IMR-90 (cell line): ENCODE measurements around the gene CYP21A2. TPM values are rescaled to one million over a fixed set of nuclear protein-coding genes. Genes with fewer than 3 reads are reported as not detected.
"Not testable (repeated sequence)": the region's sequence is repeated elsewhere in the genome, so short reads cannot be mapped to it uniquely, and the experiment has no call there.

Source experiments
- ATAC-seq: fragments of 200-7000 bp; cut with Tn5 transposase; 2 replicates; pipeline ENCODE4 v1.9.1; 2020; ENCODE audit warnings: low read depth, mild to moderate bottlenecking, moderate library complexity
- BruUV-seq: library from RNA; stranded (reverse); fragments of 400-500 nt; replicated peaks from 2 replicates; lab custom pipeline; 2021; lab: Mats Ljungman, UMichigan
- CTCF ChIA-PET: fragments of 300-600 bp; formaldehyde crosslinking; extraction: SDS; loops from one replicate; lab custom pipeline; 2021; ENCODE audit warnings: antibody characterized with exemption; lab: Yijun Ruan, JAX
- POLR2A ChIA-PET: fragments of 300-600 bp; sonication (Branson Sonifier 250); formaldehyde crosslinking; loops from one replicate; lab custom pipeline; 2022; ENCODE audit warnings: antibody characterized with exemption; ENCODE audit not compliant: unreplicated experiment; lab: Charles Lee
- DNase-seq: peaks from one replicate; pipeline ENCODE4 v3.0.0; 2013
- H2AFZ ChIP-seq: replicated peaks from 2 replicates; pipeline ENCODE3; 2013; ENCODE audit warnings: low read length, mild to moderate bottlenecking; ENCODE audit not compliant: poor library complexity
- H2AK5ac ChIP-seq: 2 replicates; pipeline ENCODE4 v1.6.1; 2013; ENCODE audit warnings: low read depth, low read length, inconsistent platforms
- H2AK9ac ChIP-seq: replicated peaks from 2 replicates; pipeline ENCODE3; 2013; ENCODE audit warnings: mild to moderate bottlenecking, low read depth, low read length, moderate library complexity; ENCODE audit not compliant: poor library complexity
- H2BK120ac ChIP-seq: 2 replicates; pipeline ENCODE4 v1.6.1; 2013; ENCODE audit warnings: low read depth, low read length, inconsistent platforms
- H2BK15ac ChIP-seq: 3 replicates; pipeline ENCODE4 v1.6.1; 2013; ENCODE audit warnings: low read depth, low read length, inconsistent platforms
- H2BK20ac ChIP-seq: 2 replicates; pipeline ENCODE4 v1.6.1; 2013; ENCODE audit warnings: low read depth, mild to moderate bottlenecking, inconsistent platforms, low read length, moderate library complexity
- H2BK5ac ChIP-seq: 2 replicates; pipeline ENCODE4 v1.6.1; 2013; ENCODE audit warnings: mild to moderate bottlenecking, low read depth, low read length, inconsistent platforms; ENCODE audit not compliant: poor library complexity, severe bottlenecking
- H3K14ac ChIP-seq: replicated peaks from 2 replicates; pipeline ENCODE4 v1.6.1; 2013; ENCODE audit warnings: low read depth, low read length, inconsistent platforms
- H3K18ac ChIP-seq: 2 replicates; pipeline ENCODE4 v1.6.1; 2013; ENCODE audit warnings: low read depth, low read length, control low read depth
- H3K23ac ChIP-seq: 2 replicates; pipeline ENCODE4 v1.6.1; 2013; ENCODE audit warnings: low read depth, low read length, inconsistent platforms
- H3K27ac ChIP-seq: 2 replicates; pipeline ENCODE4 v1.5.1; 2013; ENCODE audit warnings: mild to moderate bottlenecking, control low read depth, low read length; ENCODE audit not compliant: insufficient read depth
- H3K27me3 ChIP-seq: 2 replicates; pipeline ENCODE4 v1.6.1; 2013; ENCODE audit warnings: low read length; ENCODE audit not compliant: control insufficient read depth, insufficient read depth
- H3K36me3 ChIP-seq: 2 replicates; pipeline ENCODE4 v1.6.1; 2013; ENCODE audit warnings: low read length, mixed read lengths; ENCODE audit not compliant: control insufficient read depth, insufficient read depth
- H3K4ac ChIP-seq: 2 replicates; pipeline ENCODE4 v1.6.1; 2013; ENCODE audit warnings: low read depth, low read length, inconsistent platforms
- H3K4me1 ChIP-seq: 2 replicates; pipeline ENCODE4 v1.6.1; 2013; ENCODE audit warnings: low read length, mixed read lengths; ENCODE audit not compliant: control insufficient read depth, insufficient read depth
- H3K4me2 ChIP-seq: 2 replicates; pipeline ENCODE4 v1.6.1; 2013; ENCODE audit warnings: low read depth, mild to moderate bottlenecking, control low read depth, low read length, moderate library complexity
- H3K4me3 ChIP-seq: 2 replicates; pipeline ENCODE4 v1.5.1; 2013; ENCODE audit warnings: low read depth, mild to moderate bottlenecking, control low read depth, low read length, moderate library complexity; ENCODE audit not compliant: insufficient read depth
- H3K56ac ChIP-seq: 2 replicates; pipeline ENCODE4 v1.6.1; 2013; ENCODE audit warnings: low read length, inconsistent platforms; ENCODE audit not compliant: insufficient read depth; ENCODE audit errors: extremely low read depth
- H3K79me1 ChIP-seq, 2 experiments: 2 replicates each; pipeline ENCODE4 v1.6.1; 2013; ENCODE audit warnings: low read length in 2 of 2, inconsistent platforms in 1 of 2, low read depth in 1 of 2
- H3K9ac ChIP-seq: 2 replicates; pipeline ENCODE4 v1.6.1; 2013; ENCODE audit warnings: low read depth, low read length, control low read depth
- H3K9me1 ChIP-seq: 2 replicates; pipeline ENCODE4 v1.6.1; 2013; ENCODE audit warnings: low read length, inconsistent platforms; ENCODE audit not compliant: insufficient read depth
- H3K9me3 ChIP-seq: 2 replicates; pipeline ENCODE4 v1.6.1; 2013; ENCODE audit warnings: low read length; ENCODE audit not compliant: control insufficient read depth, insufficient read depth
- H4K20me1 ChIP-seq: 2 replicates; pipeline ENCODE4 v1.6.1; 2013; ENCODE audit warnings: low read length, inconsistent platforms; ENCODE audit not compliant: insufficient read depth
- H4K5ac ChIP-seq: 2 replicates; pipeline ENCODE4 v1.6.1; 2013; ENCODE audit warnings: mild to moderate bottlenecking, low read depth, low read length, control low read depth
- H4K8ac ChIP-seq, 2 experiments: 2 replicates each; pipeline ENCODE4 v1.6.1; 2013; ENCODE audit warnings: low read depth in 2 of 2, low read length in 2 of 2, control low read depth in 1 of 2, inconsistent platforms in 1 of 2
- H4K91ac ChIP-seq: 2 replicates; pipeline ENCODE4 v1.6.1; 2013; ENCODE audit warnings: low read depth, low read length, inconsistent platforms; ENCODE audit not compliant: insufficient read depth
- WGBS, 2 experiments: methylation state at CpG; one replicate each; pipeline versions ENCODE4 v1.1.5 to v1.1.7; 2013; ENCODE audit warnings: missing lambda C conversion rate in 2 of 2; ENCODE audit not compliant: insufficient read length in 1 of 2; ENCODE audit errors: extremely low coverage in 2 of 2; 5-methylcytosine and 5-hydroxymethylcytosine counted together
- dilution Hi-C: fragments of 300-500 bp; cut with HindIII; formaldehyde crosslinking; loops from one replicate; pipeline ENCODE4 v1.14.3; 2018; ENCODE audit warnings: low sequenced_read_pairs; ENCODE audit not compliant: unreplicated experiment
- in situ Hi-C: fragments of 300-500 bp; cut with MboI; formaldehyde crosslinking; loops from 3 replicates; pipeline ENCODE4 v1.14.3; 2019; ENCODE audit warnings: low sequenced_read_pairs, inconsistent platforms, mixed read lengths
- intact Hi-C: fragments of 100-400 bp; cut with micrococcal nuclease; formaldehyde crosslinking; loops from 2 replicates; pipeline ENCODE4 v1.10.0; 2022
- polyA plus RNA-seq, 3 experiments: library from polyadenylated mRNA; depleted of rRNA; stranded (reverse); fragments of >200 nt; gene quantifications; 2 replicates each; pipeline ENCODE4 v1.2.3, GENCODE V29; 2012; ENCODE audit warnings: low replicate concordance in 1 of 3
- total RNA-seq: library from RNA; depleted of rRNA; stranded (reverse); fragments of >200 nt; gene quantifications from 2 replicates; pipeline ENCODE4 v1.2.3, GENCODE V29; 2012

CYP21A2 gene
- total and polyA plus RNA-seq, 2 of the 4 experiments (the other 2 are of a cell fraction): 0.03 TPM; not detected in 1

GRCh38 chr6:32004393-32004792 is 33.8 kb upstream of the CYP21A2 start:
- no CpG with 5 or more reads among the region's 4 CpGs for whole genome bisulfite sequencing, 2 experiments
- H3K4me2 ChIP-seq, DNase-seq, in situ Hi-C loops, H2BK20ac ChIP-seq, H3K9ac ChIP-seq, ATAC-seq, H2AFZ ChIP-seq, H3K4me1 ChIP-seq, H3K4ac ChIP-seq, H4K8ac ChIP-seq, H3K79me1 ChIP-seq, H3K23ac ChIP-seq, H3K27ac ChIP-seq, H2BK120ac ChIP-seq, POLR2A ChIA-PET, H4K20me1 ChIP-seq, H3K36me3 ChIP-seq, H2AK9ac ChIP-seq, H3K4me3 ChIP-seq, H3K56ac ChIP-seq, H3K27me3 ChIP-seq, H2AK5ac ChIP-seq, H3K9me1 ChIP-seq, H4K91ac ChIP-seq, H2BK5ac ChIP-seq, CTCF ChIA-PET, H2BK15ac ChIP-seq, H3K18ac ChIP-seq, H4K5ac ChIP-seq, intact Hi-C loops, H3K9me3 ChIP-seq, BruUV-seq, dilution Hi-C loops, H3K14ac ChIP-seq: not testable (repeated sequence)

- H3K23ac ChIP-seq, in situ Hi-C loops, H2BK120ac ChIP-seq, H3K27me3 ChIP-seq, H2AFZ ChIP-seq, H3K79me1 ChIP-seq, H3K4me2 ChIP-seq, H2AK9ac ChIP-seq, H2AK5ac ChIP-seq, H3K14ac ChIP-seq, H3K4me1 ChIP-seq, CTCF ChIA-PET, intact Hi-C loops, H2BK5ac ChIP-seq, DNase-seq, H3K4me3 ChIP-seq, H4K91ac ChIP-seq, H4K20me1 ChIP-seq, H3K9me3 ChIP-seq, H2BK15ac ChIP-seq, dilution Hi-C loops, H3K4ac ChIP-seq, H3K9ac ChIP-seq, H4K8ac ChIP-seq, BruUV-seq, H3K27ac ChIP-seq, ATAC-seq, H4K5ac ChIP-seq, POLR2A ChIA-PET, H3K36me3 ChIP-seq, H3K56ac ChIP-seq, H3K9me1 ChIP-seq, H2BK20ac ChIP-seq, H3K18ac ChIP-seq: not testable (repeated sequence)
- WGBS, 2 experiments: 83% methylated on average over 4 of the region's 13 CpGs; no CpG with 5 or more reads in 1 of the 2 experiments
Measured at GRCh38 chr6:32004864-32005537, 33.2 kb upstream of the CYP21A2 start.
